22Rv1 (cell line): Measurements from ENCODE around the gene CDC42BPB.

Source experiments
- ZFX ChIP-seq: fragments of 450-650 bp; IDR thresholded peaks from 2 replicates; pipeline ENCODE4 v1.6.1; 2017; ENCODE audit warnings: antibody characterized with exemption, borderline replicate concordance
- TF ChIP-seq, protein P1 (sequence below): fragments of 450-650 bp; IDR thresholded peaks from 2 replicates; pipeline ENCODE4 v1.5.1; 2017; ENCODE audit warnings: mild to moderate bottlenecking

DNA sequence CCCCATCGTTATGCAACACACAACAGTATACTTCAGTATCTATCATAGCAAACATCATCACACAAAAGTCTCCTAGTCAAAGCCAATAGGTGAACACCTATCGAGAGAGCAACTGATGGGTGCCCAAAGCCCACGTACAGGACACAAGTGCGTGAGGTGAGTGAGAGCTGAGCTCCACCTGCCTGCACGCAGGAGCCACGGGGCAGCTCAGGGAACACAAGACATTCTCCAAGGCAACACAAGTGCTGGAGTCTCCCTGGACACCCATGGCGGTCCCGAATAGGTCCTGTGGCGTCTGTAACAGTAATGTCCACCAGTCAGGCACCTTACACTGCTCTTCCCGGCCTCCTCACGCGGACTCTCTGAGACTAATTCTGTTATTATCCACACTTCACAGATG is 44.3 kb downstream of the CDC42BPB start:
- TF ChIP-seq, protein P1, sequence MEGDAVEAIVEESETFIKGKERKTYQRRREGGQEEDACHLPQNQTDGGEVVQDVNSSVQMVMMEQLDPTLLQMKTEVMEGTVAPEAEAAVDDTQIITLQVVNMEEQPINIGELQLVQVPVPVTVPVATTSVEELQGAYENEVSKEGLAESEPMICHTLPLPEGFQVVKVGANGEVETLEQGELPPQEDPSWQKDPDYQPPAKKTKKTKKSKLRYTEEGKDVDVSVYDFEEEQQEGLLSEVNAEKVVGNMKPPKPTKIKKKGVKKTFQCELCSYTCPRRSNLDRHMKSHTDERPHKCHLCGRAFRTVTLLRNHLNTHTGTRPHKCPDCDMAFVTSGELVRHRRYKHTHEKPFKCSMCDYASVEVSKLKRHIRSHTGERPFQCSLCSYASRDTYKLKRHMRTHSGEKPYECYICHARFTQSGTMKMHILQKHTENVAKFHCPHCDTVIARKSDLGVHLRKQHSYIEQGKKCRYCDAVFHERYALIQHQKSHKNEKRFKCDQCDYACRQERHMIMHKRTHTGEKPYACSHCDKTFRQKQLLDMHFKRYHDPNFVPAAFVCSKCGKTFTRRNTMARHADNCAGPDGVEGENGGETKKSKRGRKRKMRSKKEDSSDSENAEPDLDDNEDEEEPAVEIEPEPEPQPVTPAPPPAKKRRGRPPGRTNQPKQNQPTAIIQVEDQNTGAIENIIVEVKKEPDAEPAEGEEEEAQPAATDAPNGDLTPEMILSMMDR, result no peak
- no peak for TF ChIP-seq ZFX
